Heart right ventricle (tissue), 16 donors: ENCODE measurements around the gene DYNC1I2. TPM values are rescaled to one million over a fixed set of nuclear protein-coding genes. Genes with fewer than 3 reads are reported as not detected.

Source experiments
- ATAC-seq, 8 donors: fragments of 200-7000 bp; cut with Tn5 transposase; one replicate each; pipeline ENCODE4 v1.9.1; 2020; ENCODE audit warnings: mild to moderate bottlenecking in 8 of 8, moderate library complexity in 8 of 8, moderate number of reproducible peaks in 1 of 8
- DNase-seq, 2 donors: peaks; one replicate each; pipeline ENCODE4 v3.0.0-alpha.2; 2020
- H3K27ac ChIP-seq, 10 donors: fragments of 200-600 bp; sonication (generic) in 2 of 10; one replicate each; pipeline versions ENCODE4 v1.5.0 to v1.8.0; 2020 to 2022; ENCODE audit warnings: mild to moderate bottlenecking in 3 of 10
- H3K27me3 ChIP-seq, 7 donors: fragments of 200-600 bp; one replicate each; pipeline ENCODE4 v1.8.0; 2021 to 2022; ENCODE audit warnings: mild to moderate bottlenecking in 2 of 7
- H3K36me3 ChIP-seq, 9 donors: fragments of 200-600 bp; sonication (generic) in 1 of 9; one replicate each; pipeline versions ENCODE4 v1.5.0 to v1.8.0; 2020 to 2022; ENCODE audit warnings: mild to moderate bottlenecking in 2 of 9
- H3K4me1 ChIP-seq, 9 donors: fragments of 200-600 bp; sonication (generic) in 1 of 9; one replicate each; pipeline versions ENCODE4 v1.5.0 to v1.8.0; 2020 to 2022; ENCODE audit warnings: mild to moderate bottlenecking in 4 of 9
- H3K4me3 ChIP-seq, 10 donors: fragments of 200-600 bp; sonication (generic) in 2 of 10; one replicate each; pipeline versions ENCODE4 v1.5.0 to v1.8.0; 2020 to 2022; ENCODE audit warnings: mild to moderate bottlenecking in 7 of 10, moderate library complexity in 2 of 10
- H3K9me3 ChIP-seq, 11 donors: fragments of 200-600 bp in 10 of 11; sonication (generic) in 2 of 11; one replicate each; pipeline versions ENCODE4 v1.5.0 to v1.8.0; 2013 to 2022; ENCODE audit warnings: mild to moderate bottlenecking in 2 of 11, control low read depth in 1 of 11, moderate library complexity in 1 of 11
- CTCF ChIP-seq, 9 donors: fragments of 200-600 bp; sonication (generic) in 2 of 9; IDR thresholded peaks; one replicate each; pipeline versions ENCODE4 v1.5.0 to v1.8.0; 2021 to 2022; ENCODE audit warnings: antibody characterized with exemption in 9 of 9, mild to moderate bottlenecking in 5 of 9, moderate library complexity in 1 of 9
- WGBS, 2 donors: extraction: QIAGEN DNeasy Blood & Tissue Kit; methylation state at CpG; one replicate each; pipeline ENCODE4 v1.1.7; 2013; ENCODE audit warnings: inconsistent platforms in 1 of 2; 5-methylcytosine and 5-hydroxymethylcytosine counted together
- intact Hi-C, 10 donors: fragments of 100-400 bp; cut with DNase I; formaldehyde crosslinking; loops; one replicate each; pipeline versions ENCODE4 v1.11.1 to v1.14.2; 2022
- polyA plus RNA-seq, 2 donors: library from polyadenylated mRNA; stranded (reverse); fragments of 200-250 nt; gene quantifications; one replicate each; pipeline ENCODE4 v1.2.3, GENCODE V29; 2013
- total RNA-seq, 10 donors: library from RNA; stranded (reverse); fragmentation: NEBNext Ultra II Directional in 3 of 10; extraction: Animal tissue kit (Norgen Biotek cat#: 25700) in 3 of 10; gene quantifications; one replicate each; pipeline versions ENCODE4 v1.2.1 to v1.2.4, GENCODE V29; 2021 to 2023
- donor health status: Arrhythmogenic right ventricular cardiomyopathy.
- donor health status: ischemic (EF 13 %, LVEDD 7.1; RV severe dilation, severe dysfunction).
- donor health status: healthy with polysubstance abuse.
- donor health status: DM: no; HTN: yes; CAD: no.
- donor health status: DM: no; HTN: no; CAD: no.
- donor health status: ischemic (EF 25% LVEDD 6.9; RV normal size, moderate dysfunction).
- donor health status: ischemic (EF 25% LVEDD 5.7; RV mildly dilated, moderate dysfunction).
- donor health status: healthy.
- donor health status: DM: yes; HTN: yes; CAD: no.
- donor health status: Ischemic cardiomyopathy.
- donor health status: ischemic (EF 35%, LVEDD 5.7; RV mildly dilated, moderate dysfunction).
- donor health status: nonischemic (EF 11% LVEDD 7.7; RV severe dilation, severe dysfunction).
- donor health status: DM: yes; HTN: yes; CAD: no.
- donor health status: PGD.
- donor health status: ischemic (EF 29% LVEDD 5.4; RV normal size, mild dysfunction).
- donor health status: nonischemic (EF 23%, LVEDD 6.1; RV moderate dilation, normal function).

DYNC1I2 gene
- total and polyA plus RNA-seq, 12 donors, result 63.3 to 81.4 (median 74.8) TPM

GRCh38 chr2:171712051-171712450, 24.8 kb downstream of the DYNC1I2 start:
- ATAC-seq (peak in 1 of 8 donors; percentile 41), DNase-seq (no peak)
- peaks cover 0 to 17% (median 8%) of the 10 kb centered on the region in 9 donors for H3K4me1 ChIP-seq
- no peaks in the 10 kb centered on the region for H3K9me3 ChIP-seq
- peaks cover 0 to 67% (median 14%) of the 10 kb centered on the region in 9 donors for H3K36me3 ChIP-seq
- intact Hi-C loops, result no loop called here
- TF ChIP-seq CTCF (IDR thresholded peaks at IDR 0.05), result no peak
- no peaks in the 10 kb centered on the region for H3K27me3 ChIP-seq
- peak overlapping the region in 2 of 10 donors; percentile 46 to 58 for H3K27ac ChIP-seq
- H3K4me3 ChIP-seq, result no peak overlapping the region
- 59 to 69% methylated on average over 2 of the region's 2 CpGs for WGBS, 2 donors

- Histone ChIP-seq H3K4me3 (no peak overlapping the region), H3K27me3 (no peaks in the 10 kb centered on the region), H3K9me3 (no peaks in the 10 kb centered on the region), H3K36me3 (peaks cover 0 to 90% (median 26%) of the 10 kb centered on the region in 9 donors), H3K27ac (no peak overlapping the region), H3K4me1 (no peaks in the 10 kb centered on the region)
- WGBS, 2 donors, result 96 to 97% methylated on average over 4 of the region's 4 CpGs
- ATAC-seq, result no peak
- DNase-seq, result no peak
- intact Hi-C loops, result no loop called here
- TF ChIP-seq CTCF (IDR thresholded peaks at IDR 0.05), result no peak
Observed at GRCh38 chr2:171718720-171719119, 31.5 kb downstream of the DYNC1I2 start.

DNA sequence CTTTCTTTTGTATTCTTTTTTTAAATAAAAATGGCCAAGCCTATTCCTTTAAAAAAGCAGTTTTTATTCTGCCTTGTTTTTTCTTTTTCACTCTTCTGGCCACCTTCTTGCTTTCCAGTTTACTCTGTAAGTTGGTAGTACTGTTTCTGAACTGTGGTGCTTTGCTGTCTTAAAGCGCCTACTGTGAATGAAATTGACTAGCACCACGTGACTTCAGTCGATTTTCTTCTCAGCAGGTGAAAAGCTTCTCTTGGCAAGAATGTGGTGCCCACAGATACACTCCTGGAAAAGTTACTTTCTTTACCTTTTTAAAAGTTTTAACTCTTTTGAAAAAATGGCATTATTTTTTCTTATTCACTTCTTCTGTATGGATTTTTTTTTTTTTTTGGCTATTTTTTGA, 32.4 kb downstream of the DYNC1I2 start:
- Histone ChIP-seq H3K27me3 (no peaks in the 10 kb centered on the region), H3K36me3 (peaks cover 0 to 95% (median 26%) of the 10 kb centered on the region in 9 donors), H3K4me3 (no peak overlapping the region), H3K9me3 (no peaks in the 10 kb centered on the region), H3K27ac (no peak overlapping the region), H3K4me1 (no peaks in the 10 kb centered on the region)
- TF ChIP-seq CTCF (IDR thresholded peaks at IDR 0.05), result no peak
- intact Hi-C loops, result no loop called here
- 88 to 89% methylated on average over 3 of the region's 3 CpGs for WGBS, 2 donors
- DNase-seq (no peak), ATAC-seq (no peak)

DNA sequence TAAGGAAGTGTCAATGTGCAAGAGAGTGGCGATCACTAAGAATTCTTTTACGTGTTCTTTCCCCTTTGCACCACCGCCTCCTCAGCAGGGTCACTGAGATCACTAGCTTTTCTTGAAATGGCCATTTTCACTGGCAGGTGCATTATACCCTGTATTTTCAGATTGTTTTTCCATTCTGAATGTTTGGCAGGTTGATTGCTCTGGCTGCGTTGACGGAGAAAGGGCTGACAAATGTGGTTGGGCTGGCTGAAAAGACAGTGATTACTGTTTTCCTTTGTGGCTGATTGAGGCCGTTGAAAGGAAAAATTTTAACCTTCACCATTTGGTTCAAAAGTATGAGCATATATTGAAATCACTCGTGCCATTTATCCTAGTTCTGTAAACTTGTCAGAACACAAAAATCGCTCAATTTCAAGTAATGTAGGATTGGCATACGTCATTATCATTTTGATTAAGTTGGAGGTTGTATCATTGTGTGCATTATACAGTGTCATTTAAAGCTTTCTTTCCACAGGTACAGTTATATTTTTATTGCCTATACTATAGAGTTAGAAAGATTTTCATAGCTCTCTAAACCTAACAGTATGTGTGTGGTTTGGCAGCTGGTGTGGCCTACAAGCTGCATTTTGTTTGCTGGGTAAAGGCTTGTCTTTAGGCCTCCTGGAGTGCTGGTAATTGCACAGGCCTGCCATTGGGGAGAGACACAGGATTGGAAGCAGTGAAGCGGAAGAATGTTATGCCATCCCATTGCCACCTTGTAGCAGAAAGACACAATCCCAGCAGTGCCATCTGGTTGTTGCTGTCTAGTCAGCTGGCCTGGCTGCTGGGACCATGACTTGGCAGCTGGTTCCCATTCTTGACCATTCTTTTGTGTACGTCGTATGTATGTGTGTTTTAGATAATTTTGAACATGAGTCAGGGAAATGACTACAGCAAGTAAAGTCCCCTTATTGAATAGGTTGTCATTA, 36.7 kb downstream of the DYNC1I2 start:
- Histone ChIP-seq H3K9me3 (no peaks in the 10 kb centered on the region), H3K27me3 (no peaks in the 10 kb centered on the region), H3K4me3 (no peak overlapping the region), H3K36me3 (peaks cover 0 to 95% (median 28%) of the 10 kb centered on the region in 9 donors), H3K27ac (no peak overlapping the region), H3K4me1 (no peaks in the 10 kb centered on the region)
- no peak for TF ChIP-seq CTCF (IDR thresholded peaks at IDR 0.05)
- WGBS, 2 donors, result 89 to 90% methylated on average over 12 of the region's 12 CpGs
- intact Hi-C loops, result no loop called here
- no peak for ATAC-seq
- no peak for DNase-seq
